WTC11 (cell line): ENCODE results near the gene JAZF1.

ENCODE experiments used
- ARID4B ChIP-seq: sonication (generic); formaldehyde crosslinking; IDR thresholded peaks from 2 replicates; pipeline ENCODE4 v1.8.0; 2023; ENCODE audit warnings: missing genetic modification reagents, mild to moderate bottlenecking, borderline replicate concordance
- CTCF ChIP-seq: fragments of 200-600 bp; IDR thresholded peaks from 2 replicates; pipeline ENCODE4 v1.8.0; 2022; ENCODE audit warnings: antibody characterized with exemption
- FOXJ3 ChIP-seq: sonication (generic); formaldehyde crosslinking; IDR thresholded peaks from 2 replicates; pipeline ENCODE4 v1.9.0; 2021; ENCODE audit warnings: missing genetic modification reagents, mild to moderate bottlenecking, borderline replicate concordance
- FOXP1 ChIP-seq: sonication (generic); formaldehyde crosslinking; IDR thresholded peaks from 2 replicates; pipeline ENCODE4 v1.8.0; 2022; ENCODE audit warnings: missing genetic modification reagents, mild to moderate bottlenecking, moderate library complexity, borderline replicate concordance
- MYBL2 ChIP-seq: sonication (generic); formaldehyde crosslinking; IDR thresholded peaks from 2 replicates; pipeline ENCODE4 v1.8.1; 2023; ENCODE audit warnings: mild to moderate bottlenecking, moderate library complexity, missing genetic modification reagents
- NR1H2 ChIP-seq: sonication (generic); formaldehyde crosslinking; IDR thresholded peaks from 2 replicates; pipeline ENCODE4 v1.9.0; 2021; ENCODE audit warnings: mild to moderate bottlenecking, moderate library complexity, missing genetic modification reagents
- RORB ChIP-seq: fragments of 250-450 bp; sonication (Bioruptor Pico); IDR thresholded peaks from 2 replicates; pipeline ENCODE4 v1.9.0; 2021; ENCODE audit warnings: mild to moderate bottlenecking
- SMAD3 ChIP-seq: sonication (generic); formaldehyde crosslinking; IDR thresholded peaks from 2 replicates; pipeline ENCODE4 v1.8.0; 2022; ENCODE audit warnings: missing genetic modification reagents, mild to moderate bottlenecking, borderline replicate concordance
- SP1 ChIP-seq: sonication (generic); formaldehyde crosslinking; conservative IDR thresholded peaks from 2 replicates; pipeline ENCODE4 v1.8.1; 2022; ENCODE audit warnings: missing genetic modification reagents
- ZNF232 ChIP-seq: sonication (generic); formaldehyde crosslinking; IDR thresholded peaks from 2 replicates; pipeline ENCODE4 v1.8.0; 2022; ENCODE audit warnings: mild to moderate bottlenecking, missing genetic modification reagents
- ZNF281 ChIP-seq: sonication (generic); formaldehyde crosslinking; IDR thresholded peaks from 2 replicates; pipeline ENCODE4 v1.8.0; 2023; ENCODE audit warnings: mild to moderate bottlenecking, missing genetic modification reagents

GRCh38 chr7:28008911-28009310 is 171.7 kb downstream of the JAZF1 start:
- no peak for TF ChIP-seq ARID4B (CRISPR knock-in tag)
- TF ChIP-seq MYBL2 (CRISPR knock-in tag): no peak
- no peak for TF ChIP-seq NR1H2
- no peak for TF ChIP-seq CTCF
- no peak for TF ChIP-seq ZNF232 (CRISPR knock-in tag)
- no peak for TF ChIP-seq SP1
- no peak for TF ChIP-seq ZNF281 (CRISPR knock-in tag)
- no peak for TF ChIP-seq SMAD3 (CRISPR knock-in tag)
- no peak for TF ChIP-seq RORB
- TF ChIP-seq FOXJ3 (CRISPR knock-in tag): no peak
- TF ChIP-seq FOXP1: no peak
